Placental pericyte (primary cell): ENCODE measurements around the gene UPK1A. TPM values are rescaled to one million over a fixed set of nuclear protein-coding genes. Genes with fewer than 3 reads are reported as not detected.

Experiments
- total RNA-seq: library from RNA; depleted of rRNA; stranded (reverse); fragments of >200 nt; gene quantifications from 2 replicates; pipeline ENCODE4 v1.2.3, GENCODE V29; 2012

Gene UPK1A
- total RNA-seq: not detected in 2 replicates

DNA sequence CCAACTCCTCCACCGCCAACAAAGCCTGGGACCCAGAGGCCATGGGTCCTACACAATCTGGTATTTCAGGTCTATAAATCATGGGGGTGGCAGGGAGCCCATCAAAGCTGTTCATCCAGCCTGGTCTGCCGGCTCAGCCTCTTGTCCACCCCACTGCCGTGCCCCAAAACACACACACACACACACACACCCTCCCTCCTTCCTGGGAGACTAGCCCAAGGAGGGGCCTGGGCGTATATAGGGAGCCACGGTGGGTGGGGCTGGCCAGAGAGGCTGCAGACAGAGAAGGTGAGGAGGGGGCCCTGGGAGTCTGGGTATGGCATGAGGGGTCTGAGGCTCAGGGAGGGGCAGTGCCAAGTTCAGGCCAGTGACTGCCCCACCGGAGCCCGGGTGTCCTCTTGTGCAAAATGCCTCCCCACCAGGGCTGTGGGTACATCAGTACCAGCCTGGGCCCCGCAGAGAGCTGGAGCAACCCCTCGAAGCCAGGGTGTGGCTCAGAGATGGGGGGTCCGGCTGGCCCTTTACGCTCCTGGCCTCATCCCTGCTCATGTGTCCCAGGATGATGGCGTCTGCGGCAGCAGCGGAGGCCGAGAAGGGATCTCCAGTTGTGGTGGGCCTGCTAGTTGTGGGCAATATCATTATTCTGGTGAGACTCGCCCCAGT, at the start of gene UPK1A:
Gene UPK1A, plus strand, starts transcription at position 267 of the 663 bp plus-strand sequence. Its CDS starts 296 bp downstream, at position 563.

DNA sequence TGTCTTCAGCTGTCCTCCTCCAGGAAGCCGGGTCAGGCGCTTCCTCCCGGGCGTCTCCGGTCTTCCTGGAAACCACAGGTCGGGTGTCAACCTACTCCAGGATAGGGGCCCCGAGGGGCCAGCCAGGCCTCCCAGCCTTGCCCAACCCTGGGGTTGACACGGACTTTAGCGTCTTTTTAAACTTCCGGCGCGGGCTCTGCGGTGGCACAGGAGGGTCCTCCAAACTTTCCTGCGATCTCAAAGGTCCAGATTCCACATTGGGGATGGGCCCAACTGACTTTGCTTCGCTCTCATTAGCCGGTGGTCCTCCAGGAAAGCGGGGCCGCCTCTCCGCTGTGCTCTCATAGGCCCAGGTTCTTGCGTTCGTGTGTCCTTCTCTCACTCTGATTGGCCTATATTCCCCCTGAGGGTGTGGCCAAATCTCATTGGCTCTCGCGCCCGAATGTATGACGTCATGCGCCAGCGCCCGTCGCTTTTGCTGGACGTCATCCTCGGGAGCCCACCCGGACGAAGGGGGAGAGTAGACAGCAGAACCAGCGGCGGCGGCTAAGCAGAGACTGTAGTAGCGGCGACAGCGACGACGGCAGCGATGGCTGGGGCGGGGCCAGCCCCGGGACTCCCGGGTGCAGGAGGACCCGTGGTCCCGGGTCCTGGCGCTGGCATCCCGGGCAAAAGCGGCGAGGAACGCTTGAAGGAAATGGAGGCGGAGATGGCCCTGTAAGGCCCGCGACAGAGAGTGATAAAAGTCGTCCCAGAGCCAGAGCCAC, 37.6 kb upstream of the UPK1A start, which contains the start of gene RBM42:
Gene RBM42, plus strand, starts transcription at position 472 of the 767 bp plus-strand sequence. Its CDS starts 118 bp downstream, at position 590.

DNA sequence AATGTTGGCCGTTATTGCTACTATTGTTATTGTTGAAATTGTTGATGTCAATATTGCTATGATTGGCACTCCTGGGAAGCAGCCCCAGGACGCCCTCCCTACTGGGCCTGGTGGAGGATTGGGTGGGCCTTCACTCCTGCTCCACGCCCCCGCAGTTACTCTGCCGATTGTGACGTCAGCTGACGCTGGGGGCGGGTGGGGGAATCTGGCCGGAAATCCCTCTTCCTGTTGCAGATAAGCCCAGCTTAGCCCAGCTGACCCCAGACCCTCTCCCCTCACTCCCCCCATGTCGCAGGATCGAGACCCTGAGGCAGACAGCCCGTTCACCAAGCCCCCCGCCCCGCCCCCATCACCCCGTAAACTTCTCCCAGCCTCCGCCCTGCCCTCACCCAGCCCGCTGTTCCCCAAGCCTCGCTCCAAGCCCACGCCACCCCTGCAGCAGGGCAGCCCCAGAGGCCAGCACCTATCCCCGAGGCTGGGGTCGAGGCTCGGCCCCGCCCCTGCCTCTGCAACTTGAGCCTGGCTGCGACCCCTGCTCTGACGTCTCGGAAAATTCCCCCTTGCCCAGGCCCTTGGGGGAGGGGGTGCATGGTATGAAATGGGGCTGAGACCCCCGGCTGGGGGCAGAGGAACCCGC, 24.7 kb upstream of the UPK1A start, which contains the start of gene ETV2:
Gene ETV2, plus strand, starts transcription at position 231 of the 637 bp plus-strand sequence. CDS start 716 bp downstream, outside the sequence.

DNA sequence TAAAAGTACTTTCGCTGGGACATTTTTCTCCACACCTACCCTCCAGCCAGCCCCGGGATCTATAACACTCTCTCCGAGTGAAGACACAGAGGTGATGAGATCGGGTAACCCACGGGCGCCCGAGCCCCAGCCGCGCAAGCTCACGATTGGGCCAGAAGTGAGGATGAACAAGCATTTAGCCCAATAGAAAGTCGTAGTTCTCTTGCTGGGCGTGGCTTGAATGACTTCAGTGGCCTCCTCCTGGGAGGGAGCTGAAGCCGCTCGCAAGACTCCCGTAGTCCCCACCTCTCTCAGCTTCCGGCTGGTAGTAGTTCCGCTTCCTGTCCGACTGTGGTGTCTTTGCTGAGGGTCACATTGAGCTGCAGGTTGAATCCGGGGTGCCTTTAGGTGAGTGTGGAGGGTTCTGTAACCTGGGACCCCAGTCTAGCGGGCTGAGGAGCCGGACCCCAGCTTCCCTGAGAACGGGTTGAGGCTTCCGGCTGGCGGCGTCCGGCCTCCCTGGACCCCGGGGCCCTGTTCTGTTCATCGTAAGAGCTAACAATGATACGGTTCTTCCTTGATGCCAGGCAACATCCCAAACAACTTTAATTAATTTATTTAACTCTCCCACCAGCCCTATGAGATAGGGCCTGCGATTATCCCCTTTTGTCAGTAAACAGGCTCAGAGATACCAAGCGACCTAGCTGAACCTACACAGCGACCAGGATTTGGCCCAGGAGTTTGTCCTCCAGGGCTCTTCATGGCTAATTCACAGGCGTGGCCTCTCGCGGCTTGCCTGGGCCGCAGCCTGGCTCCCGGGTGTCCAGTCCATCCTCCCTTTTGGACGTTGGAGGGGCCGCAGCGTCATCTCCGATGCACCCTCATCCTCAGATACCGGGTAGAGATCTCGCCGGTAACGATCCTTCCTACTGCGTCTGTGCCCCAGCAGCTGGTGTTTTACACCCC, 18.0 kb upstream of the UPK1A start, which contains the start of gene COX6B1:
Gene COX6B1, plus strand, starts transcription at position 307 of the 945 bp plus-strand sequence. CDS start 2,921 bp downstream, outside the sequence.

DNA sequence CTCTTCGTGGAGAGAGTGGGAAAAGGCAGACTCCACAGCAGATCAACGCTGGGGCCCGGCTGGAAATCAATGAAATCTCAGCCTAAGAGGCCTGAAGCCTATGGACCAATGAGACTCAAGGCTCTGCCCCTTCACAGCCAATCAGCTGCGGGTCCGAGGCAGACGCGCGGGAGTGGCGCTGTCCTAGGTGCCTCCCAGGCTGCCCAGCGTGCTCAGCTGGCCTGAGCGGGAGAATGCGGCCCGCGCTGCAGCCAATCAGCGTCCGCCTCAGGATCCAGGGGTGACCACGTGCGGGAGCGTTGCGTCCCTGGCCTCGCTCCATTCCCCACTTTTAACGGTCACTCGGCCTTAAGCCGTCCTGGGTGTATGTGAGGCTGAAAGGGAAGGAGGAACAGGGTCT, 37.9 kb downstream of the UPK1A start, which contains the start of gene ZBTB32:
Gene ZBTB32, plus strand, starts transcription at position 341 of the 400 bp plus-strand sequence. CDS start 10,069 bp downstream, outside the sequence.

DNA sequence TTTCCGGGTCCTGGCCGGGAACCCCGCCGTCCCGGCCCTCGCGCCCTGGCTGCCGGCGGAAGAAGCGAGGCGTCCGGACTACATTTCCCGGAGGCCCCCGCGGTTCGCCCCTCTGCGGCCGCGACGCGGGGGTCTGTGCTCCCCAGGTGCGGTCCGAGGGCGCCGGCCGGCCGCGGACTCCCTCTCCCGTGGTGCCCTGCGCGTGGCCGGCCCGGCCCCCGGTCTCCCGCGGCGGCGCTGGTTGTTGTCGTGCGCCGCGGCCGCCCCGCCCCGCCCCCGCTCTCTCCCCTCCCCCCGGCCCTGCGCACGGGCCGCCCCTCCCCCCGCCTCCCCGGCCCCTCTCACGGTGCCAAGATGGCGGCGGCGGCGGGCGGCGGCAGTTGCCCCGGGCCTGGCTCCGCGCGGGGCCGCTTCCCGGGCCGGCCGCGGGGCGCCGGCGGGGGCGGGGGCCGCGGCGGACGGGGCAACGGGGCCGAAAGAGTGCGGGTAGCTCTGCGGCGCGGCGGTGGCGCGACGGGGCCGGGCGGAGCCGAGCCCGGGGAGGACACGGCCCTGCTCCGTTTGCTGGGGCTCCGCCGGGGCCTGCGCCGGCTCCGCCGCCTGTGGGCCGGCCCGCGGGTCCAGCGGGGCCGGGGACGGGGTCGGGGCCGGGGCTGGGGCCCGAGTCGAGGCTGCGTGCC, 51.5 kb downstream of the UPK1A start, which contains the start of gene KMT2B:
Gene KMT2B, plus strand, starts transcription at position 339 of the 680 bp plus-strand sequence. Its CDS starts 16 bp downstream, at position 355.

Other genes starting within 250 kb of the UPK1A start
- not detected in 2 replicates for gene FFAR2, start 218.3 kb upstream of the UPK1A start, total RNA-seq
- not detected in 2 replicates for gene KRTDAP, start 176.1 kb upstream of the UPK1A start, total RNA-seq
- 0.14 and 0.22 TPM in 2 replicates for gene DMKN, start 152.9 kb upstream of the UPK1A start, total RNA-seq
- 0.14 TPM in 1 of 2 replicates, not detected in the other for gene SBSN, start 138.2 kb upstream of the UPK1A start, total RNA-seq
- gene GAPDHS, start 133.1 kb upstream of the UPK1A start, total RNA-seq: not detected in 2 replicates
- 64.1 and 66.6 TPM in 2 replicates for gene TMEM147, start 120.9 kb upstream of the UPK1A start, total RNA-seq
- not detected in 2 replicates for gene ATP4A, start 102.9 kb upstream of the UPK1A start, total RNA-seq
- gene PMIS2, start 80.3 kb upstream of the UPK1A start, total RNA-seq: not detected in 2 replicates
- gene HAUS5, start 53.8 kb upstream of the UPK1A start, total RNA-seq: 2.2 and 14.2 TPM in 2 replicates
- gene RBM42, start 37.5 kb upstream of the UPK1A start, total RNA-seq: 74.6 and 76.2 TPM in 2 replicates
- 0.29 TPM in 1 of 2 replicates, not detected in the other for gene ETV2, start 24.8 kb upstream of the UPK1A start, total RNA-seq
- 212 and 274 TPM in 2 replicates for gene COX6B1, start 18.2 kb upstream of the UPK1A start, total RNA-seq
- not detected in 2 replicates for gene ZBTB32, start 38.0 kb downstream of the UPK1A start, total RNA-seq
- gene KMT2B, start 51.5 kb downstream of the UPK1A start, total RNA-seq: 10.0 and 14.7 TPM in 2 replicates
- 0.66 and 1.9 TPM in 2 replicates for gene IGFLR1, start 75.9 kb downstream of the UPK1A start, total RNA-seq
- gene U2AF1L4, start 78.9 kb downstream of the UPK1A start, total RNA-seq: 5.3 and 15.3 TPM in 2 replicates
- gene PSENEN, start 79.1 kb downstream of the UPK1A start, total RNA-seq: 10.9 and 12.0 TPM in 2 replicates
- gene LIN37, start 82.1 kb downstream of the UPK1A start, total RNA-seq: 17.9 and 29.1 TPM in 2 replicates
- gene HSPB6, start 90.5 kb downstream of the UPK1A start, total RNA-seq: 11.6 and 22.3 TPM in 2 replicates
- 10.9 and 17.6 TPM in 2 replicates for gene PROSER3, start 91.7 kb downstream of the UPK1A start, total RNA-seq
- 2.2 and 5.0 TPM in 2 replicates for gene ARHGAP33, start 109.0 kb downstream of the UPK1A start, total RNA-seq
- gene PRODH2, start 146.3 kb downstream of the UPK1A start, total RNA-seq: not detected in 2 replicates
- not detected in 2 replicates for gene NPHS1, start 186.0 kb downstream of the UPK1A start, total RNA-seq
- not detected in 2 replicates for gene KIRREL2, start 190.4 kb downstream of the UPK1A start, total RNA-seq
- gene APLP1, start 202.1 kb downstream of the UPK1A start, total RNA-seq: 2.0 and 2.1 TPM in 2 replicates
- gene NFKBID, start 234.0 kb downstream of the UPK1A start, total RNA-seq: 5.3 and 6.4 TPM in 2 replicates
- 0.44 and 0.86 TPM in 2 replicates for gene HCST, start 236.0 kb downstream of the UPK1A start, total RNA-seq
- not detected in 2 replicates for gene TYROBP, start 241.8 kb downstream of the UPK1A start, total RNA-seq